Colonic mucosa (tissue), 4 donors: ENCODE measurements around the gene DRGX. TPM values are rescaled to one million over a fixed set of nuclear protein-coding genes. Genes with fewer than 3 reads are reported as not detected.

ENCODE experiments used
- DNase-seq: peaks from one replicate; pipeline ENCODE4 v3.0.0-alpha.2; 2020
- H3K27ac ChIP-seq: fragments of 200-600 bp; one replicate; pipeline ENCODE4 v1.8.0; 2021
- H3K27me3 ChIP-seq: fragments of 200-600 bp; one replicate; pipeline ENCODE4 v1.8.0; 2021
- H3K36me3 ChIP-seq: fragments of 200-600 bp; one replicate; pipeline ENCODE4 v1.8.0; 2021
- H3K4me1 ChIP-seq: fragments of 200-600 bp; one replicate; pipeline ENCODE4 v1.8.0; 2021; ENCODE audit warnings: mild to moderate bottlenecking
- H3K4me3 ChIP-seq: fragments of 200-600 bp; one replicate; pipeline ENCODE4 v1.8.0; 2021
- H3K9ac ChIP-seq, 2 donors: one replicate each; pipeline ENCODE4 v1.7.0; 2013; ENCODE audit warnings: control low read depth in 2 of 2, low read depth in 2 of 2, low read length in 2 of 2
- H3K9me3 ChIP-seq: fragments of 200-600 bp; one replicate; pipeline ENCODE4 v1.8.0; 2021
- CTCF ChIP-seq: fragments of 200-600 bp; IDR thresholded peaks from one replicate; pipeline ENCODE4 v1.8.0; 2022; ENCODE audit warnings: antibody characterized with exemption, mild to moderate bottlenecking
- intact Hi-C: fragments of 100-400 bp; cut with DNase I; formaldehyde crosslinking; loops from one replicate; pipeline ENCODE4 v1.14.1; 2022
- total RNA-seq, 2 donors: library from RNA; stranded (reverse); fragmentation: NEBNext Ultra II Directional in 1 of 2; extraction: Animal tissue kit (Norgen Biotek cat#: 25700) in 1 of 2; gene quantifications; one replicate each; pipeline ENCODE4 v1.2.1, GENCODE V29; 2021
- donor health status: healthy.
- donor health status: DM: no; HTN: no; CAD: no.
- donor health status: DM: no; HTN: no; CAD: no.

DRGX gene
- total RNA-seq, 2 donors from 2014 or later: 0.16 TPM; not detected in 1

GRCh38 chr10:49330127-49330665, 65.7 kb downstream of the DRGX start:
- Histone ChIP-seq H3K9me3 (no peaks in the 10 kb centered on the region), H3K27ac (no peak overlapping the region), H3K9ac (no peak overlapping the region), H3K36me3 (no peaks in the 10 kb centered on the region), H3K4me3 (no peak overlapping the region), H3K4me1 (no peaks in the 10 kb centered on the region), H3K27me3 (no peaks in the 10 kb centered on the region)
- intact Hi-C loops: no loop called here
- no peak for TF ChIP-seq CTCF
- peak; percentile 4 for DNase-seq

- Histone ChIP-seq H3K4me1 (no peaks in the 10 kb centered on the region), H3K36me3 (no peaks in the 10 kb centered on the region), H3K9ac (no peak overlapping the region), H3K4me3 (no peak overlapping the region), H3K9me3 (no peaks in the 10 kb centered on the region), H3K27ac (no peak overlapping the region), H3K27me3 (no peaks in the 10 kb centered on the region)
- no peak for DNase-seq
- intact Hi-C loops: no loop called here
- TF ChIP-seq CTCF: no peak
Observed at GRCh38 chr10:49329146-49329505, 66.8 kb downstream of the DRGX start.

GRCh38 chr10:49328401-49329145, 67.3 kb downstream of the DRGX start:
- no peak overlapping the region for H3K4me3 ChIP-seq
- H3K27me3 ChIP-seq: no peaks in the 10 kb centered on the region
- DNase-seq: no peak
- H3K9me3 ChIP-seq: no peaks in the 10 kb centered on the region
- H3K27ac ChIP-seq: no peak overlapping the region
- H3K36me3 ChIP-seq: no peaks in the 10 kb centered on the region
- no peak for TF ChIP-seq CTCF
- no peak overlapping the region for H3K9ac ChIP-seq
- no peaks in the 10 kb centered on the region for H3K4me1 ChIP-seq
- intact Hi-C loops: no loop called here

- no peak overlapping the region for H3K27ac ChIP-seq
- H3K9ac ChIP-seq: no peak overlapping the region
- H3K27me3 ChIP-seq: no peaks in the 10 kb centered on the region
- H3K4me1 ChIP-seq: no peaks in the 10 kb centered on the region
- TF ChIP-seq CTCF: no peak
- no peaks in the 10 kb centered on the region for H3K36me3 ChIP-seq
- no peak overlapping the region for H3K4me3 ChIP-seq
- intact Hi-C loops: no loop called here
- no peaks in the 10 kb centered on the region for H3K9me3 ChIP-seq
- no peak for DNase-seq
Observed at GRCh38 chr10:49327036-49327813, 68.7 kb downstream of the DRGX start.

- DNase-seq: no peak
- Histone ChIP-seq H3K9me3 (no peaks in the 10 kb centered on the region), H3K27me3 (no peaks in the 10 kb centered on the region), H3K9ac (no peak overlapping the region), H3K27ac (no peak overlapping the region), H3K4me3 (no peak overlapping the region), H3K36me3 (no peaks in the 10 kb centered on the region), H3K4me1 (no peaks in the 10 kb centered on the region)
- intact Hi-C loops: no loop called here
- TF ChIP-seq CTCF: no peak
Observed at GRCh38 chr10:49325916-49326783, 69.7 kb downstream of the DRGX start.
